ENCODE results near the gene UNC45A.

UNC45A gene

DNA sequence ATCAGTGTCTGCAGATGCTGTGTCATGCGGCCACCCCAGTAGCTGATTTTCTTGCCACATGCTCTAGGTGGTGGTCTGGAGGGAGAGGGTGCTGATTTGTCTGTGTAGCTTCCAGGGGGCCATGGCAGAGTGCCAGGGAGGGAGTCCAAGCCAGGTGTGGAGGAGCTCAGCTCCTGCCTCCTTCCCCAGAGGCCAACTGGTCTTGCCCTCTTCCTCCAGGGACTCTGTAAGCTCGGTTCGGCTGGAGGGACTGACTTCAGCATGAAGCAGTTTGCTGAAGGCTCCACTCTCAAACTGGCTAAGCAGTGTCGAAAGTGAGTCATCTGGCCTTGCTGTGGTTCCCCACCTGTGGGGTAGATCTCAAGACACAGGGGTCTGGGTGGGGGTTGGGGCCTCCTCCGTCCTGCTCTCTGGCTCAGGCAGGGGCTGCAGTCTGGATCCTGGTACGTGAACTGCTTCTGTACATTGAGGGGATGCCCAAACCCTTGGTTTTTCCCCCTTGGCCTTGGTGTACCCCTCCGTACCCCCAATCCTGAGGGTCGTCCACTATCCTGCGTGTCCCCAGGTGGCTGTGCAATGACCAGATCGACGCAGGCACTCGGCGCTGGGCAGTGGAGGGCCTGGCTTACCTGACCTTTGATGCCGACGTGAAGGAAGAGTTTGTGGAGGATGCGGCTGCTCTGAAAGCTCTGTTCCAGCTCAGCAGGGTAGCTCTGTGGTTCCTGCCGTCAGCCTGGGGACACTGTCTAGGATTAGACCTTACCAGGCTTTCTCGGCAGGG is 12.7 kb downstream of the UNC45A start:
- no peak overlapping the region for H3K4me3 Mint-ChIP-seq
- no peaks in the 10 kb centered on the region for H3K4me1 Mint-ChIP-seq
- DNase-seq = no peak
- H3K27ac Mint-ChIP-seq = no peak overlapping the region
- CTCF ChIA-PET = interaction anchor here (1.1 to 3.2 kb wide), 3 partner anchors 13 to 102 kb away, joined by 3 to 16 read pairs (median 5); partner anchors contain the start of genes HDDC3 and UNC45A
- peaks cover 52% of the 10 kb centered on the region for H3K36me3 Mint-ChIP-seq
- H3K9me3 Mint-ChIP-seq = no peaks in the 10 kb centered on the region
- no peaks in the 10 kb centered on the region for H3K27me3 Mint-ChIP-seq

DNA sequence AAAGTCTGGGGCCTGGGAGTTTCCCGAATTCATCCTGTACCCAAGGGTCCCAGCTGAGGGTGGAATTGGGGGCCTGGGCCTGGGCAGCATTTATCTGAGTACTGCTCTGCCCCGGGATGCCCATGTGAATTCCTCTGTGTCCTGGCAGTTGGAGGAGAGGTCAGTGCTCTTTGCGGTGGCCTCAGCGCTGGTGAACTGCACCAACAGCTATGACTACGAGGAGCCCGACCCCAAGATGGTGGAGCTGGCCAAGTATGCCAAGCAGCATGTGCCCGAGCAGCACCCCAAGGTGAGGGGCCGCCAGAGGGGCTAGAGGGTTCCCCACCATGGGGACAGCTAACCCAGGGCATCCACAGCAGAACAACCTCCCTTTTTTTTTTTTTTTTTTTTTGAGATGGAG is 13.4 kb downstream of the UNC45A start:
- H3K36me3 Mint-ChIP-seq = peaks cover 55% of the 10 kb centered on the region
- no peaks in the 10 kb centered on the region for H3K27me3 Mint-ChIP-seq
- no peak overlapping the region for H3K4me3 Mint-ChIP-seq
- DNase-seq = no peak
- peaks cover 2% of the 10 kb centered on the region for H3K4me1 Mint-ChIP-seq
- CTCF ChIA-PET = interaction anchor here (1.1 to 3.2 kb wide), 3 partner anchors 14 to 101 kb away, joined by 3 to 16 read pairs (median 5); partner anchors contain the start of genes HDDC3 and UNC45A
- H3K9me3 Mint-ChIP-seq = no peaks in the 10 kb centered on the region
- no peak overlapping the region for H3K27ac Mint-ChIP-seq

DNA sequence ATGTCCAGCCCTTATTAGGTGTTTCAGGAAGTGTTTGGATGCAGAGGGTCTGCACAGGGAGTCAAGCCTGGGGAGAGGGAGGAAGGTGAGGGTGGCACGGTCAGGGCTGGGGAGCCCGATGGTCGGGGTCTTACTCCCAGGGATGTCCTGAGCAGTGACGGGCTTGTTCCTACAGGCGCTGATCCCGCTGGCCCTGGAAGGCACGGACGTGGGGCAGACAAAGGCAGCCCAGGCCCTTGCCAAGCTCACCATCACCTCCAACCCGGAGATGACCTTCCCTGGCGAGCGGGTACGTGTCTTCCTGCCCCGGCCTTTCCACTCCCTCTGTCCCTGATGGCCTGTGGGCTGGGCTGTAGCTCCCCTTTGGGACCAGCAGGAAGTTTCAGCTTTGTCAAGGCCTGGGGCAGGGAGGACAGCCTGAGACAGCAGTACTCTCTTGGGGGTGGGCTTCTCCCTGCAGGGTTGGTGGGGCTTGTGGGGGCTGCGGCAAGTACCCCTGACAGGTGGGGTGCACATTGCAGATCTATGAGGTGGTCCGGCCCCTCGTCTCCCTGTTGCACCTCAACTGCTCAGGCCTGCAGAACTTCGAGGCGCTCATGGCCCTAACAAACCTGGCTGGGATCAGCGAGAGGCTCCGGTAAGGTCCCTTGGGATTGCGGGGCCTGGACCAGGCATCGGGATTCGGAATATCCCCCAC is 15.0 kb downstream of the UNC45A start:
- Mint-ChIP-seq H3K36me3 (peaks cover 52% of the 10 kb centered on the region), H3K9me3 (no peaks in the 10 kb centered on the region), H3K4me1 (peaks cover 11% of the 10 kb centered on the region), H3K27ac (no peak overlapping the region), H3K4me3 (no peak overlapping the region), H3K27me3 (no peaks in the 10 kb centered on the region)
- CTCF ChIA-PET = interaction anchor here (3.2 kb wide), 1 partner anchor 15 kb away, joined by 16 read pairs; the partner anchor contains the start of gene UNC45A
- no peak for DNase-seq

DNA sequence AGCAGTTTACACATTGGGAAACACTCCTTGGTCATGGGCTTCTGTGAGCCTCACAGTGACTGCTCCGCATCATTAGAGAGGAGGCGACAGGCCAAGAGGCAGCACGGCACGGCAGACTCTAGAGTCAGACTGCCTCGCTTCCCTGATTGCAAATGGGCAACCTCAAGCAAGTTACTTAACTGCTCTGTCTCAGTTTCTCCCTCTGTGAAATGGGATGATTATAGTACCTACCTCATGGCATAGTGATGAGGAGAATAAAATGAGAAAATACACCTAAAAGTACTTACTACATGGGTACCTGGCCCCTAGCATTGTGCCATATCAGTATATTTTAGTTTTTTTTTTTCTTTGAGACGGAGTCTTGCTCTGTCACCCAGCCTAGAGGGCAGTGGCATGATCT is 15.6 kb downstream of the UNC45A start:
- CTCF ChIA-PET = no interaction called here
- Mint-ChIP-seq H3K27ac (no peak overlapping the region), H3K4me3 (no peak overlapping the region), H3K27me3 (no peaks in the 10 kb centered on the region), H3K4me1 (peaks cover 12% of the 10 kb centered on the region), H3K9me3 (no peaks in the 10 kb centered on the region), H3K36me3 (peaks cover 50% of the 10 kb centered on the region)
- no peak for DNase-seq

DNA sequence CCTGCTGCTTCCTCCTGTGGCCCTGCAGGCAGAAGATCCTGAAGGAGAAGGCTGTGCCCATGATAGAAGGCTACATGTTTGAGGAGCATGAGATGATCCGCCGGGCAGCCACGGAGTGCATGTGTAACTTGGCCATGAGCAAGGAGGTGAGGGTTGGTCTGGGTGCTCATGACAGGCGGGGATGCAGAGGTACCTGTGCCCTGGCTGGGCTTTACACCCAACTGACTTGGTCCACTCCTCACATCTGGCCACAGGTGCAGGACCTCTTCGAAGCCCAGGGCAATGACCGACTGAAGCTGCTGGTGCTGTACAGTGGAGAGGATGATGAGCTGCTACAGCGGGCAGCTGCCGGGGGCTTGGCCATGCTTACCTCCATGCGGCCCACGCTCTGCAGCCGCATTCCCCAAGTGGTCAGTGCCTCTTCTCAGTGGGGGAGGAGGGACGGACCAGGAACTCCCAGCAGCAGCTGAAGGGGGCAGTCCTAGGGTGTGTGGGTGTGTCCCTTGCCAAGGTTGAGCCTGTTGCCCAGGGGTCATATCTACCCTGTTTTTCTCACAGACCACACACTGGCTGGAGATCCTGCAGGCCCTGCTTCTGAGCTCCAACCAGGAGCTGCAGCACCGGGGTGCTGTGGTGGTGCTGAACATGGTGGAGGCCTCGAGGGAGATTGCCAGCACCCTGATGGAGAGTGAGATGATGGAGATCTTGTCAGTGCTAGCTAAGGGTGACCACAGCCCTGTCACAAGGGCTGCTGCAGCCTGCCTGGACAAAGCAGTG is 18.0 kb downstream of the UNC45A start:
- H3K36me3 Mint-ChIP-seq = peaks cover 41% of the 10 kb centered on the region

DNA sequence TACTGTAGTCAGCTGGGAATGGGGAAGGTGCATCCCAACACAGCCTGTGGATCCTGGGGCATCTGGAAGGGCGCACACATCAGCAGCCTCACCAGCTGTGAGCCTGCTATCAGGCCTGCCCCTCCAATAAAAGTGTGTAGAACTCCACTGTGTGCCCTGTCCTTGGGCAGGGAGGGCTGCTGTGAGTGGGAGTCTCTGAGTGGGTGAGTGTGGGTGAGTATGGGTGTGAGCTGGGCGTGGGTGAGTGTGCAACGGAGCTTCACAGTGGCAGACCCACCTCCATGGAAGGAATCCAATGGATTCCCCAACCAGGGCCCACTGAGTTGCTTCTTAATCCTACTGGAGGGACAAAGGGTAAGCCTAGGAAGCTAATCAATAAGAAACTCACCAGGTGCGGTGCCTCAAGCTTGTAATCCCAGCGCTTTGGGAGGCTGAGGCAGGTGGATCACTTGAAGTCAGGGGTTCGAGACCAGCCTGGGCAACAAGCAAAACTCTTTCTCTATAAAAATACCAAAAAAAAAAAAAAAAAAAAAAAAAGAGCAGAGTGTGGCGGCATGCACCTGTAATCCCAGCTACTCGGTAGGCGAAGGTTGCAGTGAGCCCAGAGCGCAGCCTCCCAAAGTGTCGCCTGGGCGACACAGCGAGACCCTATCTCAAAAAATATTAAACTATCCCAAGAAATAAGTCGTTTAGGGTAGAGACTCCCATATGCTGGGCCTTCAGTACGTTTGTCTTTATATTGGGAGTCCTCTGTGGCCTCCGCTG is 19.0 kb downstream of the UNC45A start:
- H3K36me3 Mint-ChIP-seq = peaks cover 34% of the 10 kb centered on the region
- no peak for DNase-seq
- H3K4me3 Mint-ChIP-seq = peak overlapping the region; percentile 85
- H3K9me3 Mint-ChIP-seq = no peaks in the 10 kb centered on the region
- H3K27me3 Mint-ChIP-seq = no peaks in the 10 kb centered on the region
- CTCF ChIA-PET = interaction anchor here (5.5 to 6.9 kb wide), 2 partner anchors 20 to 95 kb away, joined by 44 to 77 read pairs; partner anchors contain the start of genes HDDC3 and UNC45A
- peak overlapping the region; percentile 96 for H3K27ac Mint-ChIP-seq
- peaks cover 27% of the 10 kb centered on the region for H3K4me1 Mint-ChIP-seq

More for the DNA sequence above, 18.0 kb downstream of the UNC45A start:
- H3K4me3 Mint-ChIP-seq = no peak overlapping the region
- DNase-seq = no peak
- H3K9me3 Mint-ChIP-seq = no peaks in the 10 kb centered on the region
- H3K27ac Mint-ChIP-seq = peak overlapping the region; percentile 29
- CTCF ChIA-PET = interaction anchor here (6.9 kb wide), 1 partner anchor 19 kb away, joined by 77 read pairs; the partner anchor contains the start of genes HDDC3 and UNC45A
- peaks cover 27% of the 10 kb centered on the region for H3K4me1 Mint-ChIP-seq
- H3K27me3 Mint-ChIP-seq = no peaks in the 10 kb centered on the region

DNA sequence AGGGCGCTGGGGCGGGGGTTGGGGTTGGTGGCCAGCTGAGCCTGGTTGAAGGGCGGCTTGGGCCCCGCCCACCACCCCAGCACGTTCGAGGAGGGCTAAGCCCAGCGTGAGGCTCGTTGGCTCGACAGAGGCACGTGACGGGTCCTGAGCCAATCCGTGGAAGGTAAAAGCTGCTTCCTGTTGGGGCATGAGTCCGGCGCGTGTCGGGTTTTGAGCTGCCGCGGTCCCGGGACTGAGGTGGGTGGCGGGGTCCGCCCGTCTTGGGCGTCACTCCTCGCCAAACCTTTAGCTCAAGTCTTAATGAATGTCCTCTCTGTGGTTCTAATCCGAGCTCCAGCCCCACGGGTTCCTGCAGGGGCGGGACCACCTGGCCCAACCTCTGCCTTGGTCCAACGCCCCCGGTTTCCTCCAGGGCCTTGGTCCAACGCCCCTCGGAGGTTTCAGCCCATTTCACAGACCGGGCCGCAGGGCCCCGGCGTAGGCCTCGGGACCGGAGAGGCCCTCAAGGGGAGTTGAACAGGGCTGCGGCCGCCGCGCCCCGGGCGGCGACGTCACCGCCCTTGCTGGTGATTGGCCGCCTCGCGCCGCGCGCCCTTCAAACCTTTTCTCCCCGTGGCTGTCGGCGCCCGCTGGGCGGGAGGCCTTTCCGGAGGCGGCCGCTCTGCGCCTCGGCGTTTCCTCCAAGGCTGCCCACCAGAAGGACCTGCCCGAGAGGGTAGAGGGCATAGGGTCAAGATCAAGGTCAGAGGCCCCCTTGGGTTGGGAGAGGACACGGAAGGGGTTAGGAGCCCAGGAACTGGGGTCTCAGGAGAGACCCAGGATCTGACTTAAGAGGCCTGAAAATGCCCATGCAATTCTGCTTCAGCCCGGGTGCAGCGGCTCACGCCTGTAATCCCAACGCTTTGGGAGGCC is 19.9 kb downstream of the UNC45A start, which contains the start of gene RCCD1:
RCCD1 (plus strand) TSS at position 173 of the 912 bp plus-strand sequence. CDS start 1,851 bp downstream, outside the sequence.
- Mint-ChIP-seq H3K27me3 (no peaks in the 10 kb centered on the region), H3K36me3 (peaks cover 38% of the 10 kb centered on the region), H3K9me3 (no peaks in the 10 kb centered on the region), H3K4me3 (peak within 1 kb of the TSS; percentile 85), H3K27ac (peak within 1 kb of the TSS; percentile 96), H3K4me1 (peaks cover 27% of the 10 kb centered on the region)
- CTCF ChIA-PET = interaction anchor here (0.6 to 6.9 kb wide), 10 partner anchors 11 to 1863 kb away, joined by 3 to 77 read pairs (median 7); partner anchors contain the start of genes HDDC3 and UNC45A
- DNase-seq = peak; percentile 96

DNA sequence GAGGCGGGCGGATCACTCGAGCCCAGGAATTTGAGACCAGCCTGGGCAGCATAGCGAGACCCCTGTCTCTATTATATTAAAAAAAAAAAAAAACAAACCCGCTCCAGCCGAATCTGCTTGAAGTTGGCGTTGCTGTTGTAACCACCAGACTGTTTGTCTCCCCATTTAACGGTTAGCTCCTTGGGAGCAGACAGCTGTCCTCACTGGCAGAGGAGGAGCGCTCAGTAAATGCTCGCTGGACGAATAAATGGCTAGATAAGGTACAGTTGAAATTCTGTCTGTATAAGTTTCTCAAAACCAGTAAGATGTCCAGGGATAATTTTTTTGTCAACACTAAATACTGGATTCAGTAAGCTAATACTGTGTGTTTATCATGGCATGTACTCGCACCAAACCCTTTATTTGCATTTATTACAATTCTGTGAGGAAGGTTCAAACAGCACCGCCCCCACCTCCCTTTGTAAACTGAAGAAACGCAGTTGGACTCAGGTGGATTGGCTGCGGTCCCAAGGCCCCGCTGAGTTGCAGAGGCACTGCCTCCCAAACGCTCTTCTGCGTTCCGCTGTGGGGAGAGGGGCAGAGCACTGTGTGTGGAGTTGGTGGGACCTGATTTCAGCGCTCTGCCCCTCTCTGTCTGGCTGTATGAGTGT is 20.7 kb downstream of the UNC45A start:
- H3K4me1 Mint-ChIP-seq = peaks cover 27% of the 10 kb centered on the region
- no peaks in the 10 kb centered on the region for H3K27me3 Mint-ChIP-seq
- H3K9me3 Mint-ChIP-seq = no peaks in the 10 kb centered on the region
- DNase-seq = no peak
- peak overlapping the region; percentile 96 for H3K27ac Mint-ChIP-seq
- CTCF ChIA-PET = interaction anchor here (0.5 to 6.9 kb wide), 20 partner anchors 11 to 316 kb away, joined by 3 to 77 read pairs (median 6); partner anchors contain the start of genes HDDC3, UNC45A and VPS33B
- H3K4me3 Mint-ChIP-seq = peak overlapping the region; percentile 85
- H3K36me3 Mint-ChIP-seq = peaks cover 41% of the 10 kb centered on the region

DNA sequence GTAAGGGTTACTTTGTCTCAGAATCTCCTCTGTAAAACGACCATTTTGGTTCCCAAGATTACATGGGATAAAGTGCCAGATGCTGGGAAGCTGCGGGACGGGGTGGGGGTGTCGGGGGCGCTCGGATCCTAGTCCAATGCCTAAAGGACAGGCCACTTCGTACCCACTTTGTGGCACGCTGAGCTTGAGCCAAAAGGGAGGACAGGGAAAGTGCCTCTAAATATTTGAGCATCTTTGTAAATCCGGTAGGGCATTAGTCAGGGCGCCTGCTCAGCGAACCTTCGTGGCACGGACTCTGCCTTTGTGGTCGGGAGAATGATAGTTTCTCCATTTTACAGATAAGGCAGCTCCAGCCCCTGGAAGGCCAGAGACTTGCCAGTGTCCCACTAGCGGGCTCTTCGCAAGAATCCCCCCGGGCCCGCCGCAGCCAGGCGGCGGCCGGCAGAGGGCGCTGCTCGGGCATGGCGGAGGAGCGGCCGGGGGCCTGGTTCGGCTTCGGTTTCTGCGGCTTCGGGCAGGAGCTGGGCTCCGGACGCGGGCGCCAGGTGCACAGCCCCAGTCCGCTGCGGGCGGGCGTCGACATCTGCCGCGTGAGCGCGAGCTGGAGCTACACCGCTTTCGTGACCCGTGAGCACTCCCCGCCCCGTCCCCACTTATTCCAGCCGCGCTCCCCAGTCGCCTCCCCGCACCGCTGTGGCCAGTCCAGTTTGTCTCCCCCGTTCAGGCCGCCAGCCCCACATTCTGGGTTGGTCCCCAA is 21.4 kb downstream of the UNC45A start:
- DNase-seq = peak; percentile 79
- Mint-ChIP-seq H3K4me1 (peaks cover 27% of the 10 kb centered on the region), H3K4me3 (peak overlapping the region; percentile 85), H3K27me3 (no peaks in the 10 kb centered on the region), H3K36me3 (peaks cover 45% of the 10 kb centered on the region), H3K9me3 (no peaks in the 10 kb centered on the region), H3K27ac (peak overlapping the region; percentile 96)
- CTCF ChIA-PET = interaction anchor here (0.5 to 6.9 kb wide), 23 partner anchors 10 to 315 kb away, joined by 3 to 77 read pairs (median 5); partner anchors contain the start of genes HDDC3, UNC45A and VPS33B

DNA sequence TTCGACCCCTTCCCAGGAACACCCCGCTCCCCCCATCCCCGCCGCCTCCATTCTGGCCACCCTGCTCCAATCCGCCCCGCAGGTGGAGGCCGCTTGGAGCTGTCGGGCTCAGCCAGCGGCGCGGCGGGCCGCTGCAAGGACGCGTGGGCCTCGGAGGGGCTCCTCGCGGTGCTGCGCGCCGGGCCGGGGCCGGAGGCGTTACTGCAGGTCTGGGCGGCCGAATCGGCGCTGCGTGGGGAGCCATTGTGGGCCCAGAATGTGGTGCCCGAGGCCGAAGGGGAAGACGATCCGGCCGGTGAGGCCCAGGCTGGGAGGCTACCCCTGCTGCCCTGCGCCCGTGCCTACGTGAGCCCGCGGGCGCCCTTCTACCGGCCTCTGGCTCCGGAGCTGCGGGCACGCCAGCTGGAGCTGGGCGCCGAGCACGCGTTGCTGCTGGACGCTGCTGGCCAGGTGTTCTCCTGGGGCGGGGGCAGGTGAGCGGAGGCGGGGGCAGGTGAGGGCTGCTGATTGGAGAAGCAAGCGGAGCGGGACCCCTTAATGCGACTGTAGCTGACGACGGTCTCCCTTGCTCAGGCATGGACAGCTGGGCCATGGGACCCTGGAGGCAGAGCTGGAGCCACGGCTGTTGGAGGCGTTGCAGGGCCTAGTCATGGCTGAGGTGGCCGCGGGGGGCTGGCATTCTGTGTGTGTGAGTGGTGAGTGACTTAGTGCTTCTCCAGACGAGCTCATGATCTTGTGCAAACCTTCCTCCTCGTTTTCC is 22.1 kb downstream of the UNC45A start:
- DNase-seq = no peak
- Mint-ChIP-seq H3K9me3 (no peaks in the 10 kb centered on the region), H3K27ac (peak overlapping the region; percentile 67), H3K4me3 (peak overlapping the region; percentile 85), H3K27me3 (no peaks in the 10 kb centered on the region), H3K36me3 (peaks cover 45% of the 10 kb centered on the region), H3K4me1 (peaks cover 27% of the 10 kb centered on the region)
- CTCF ChIA-PET = interaction anchor here (0.7 to 6.9 kb wide), 22 partner anchors 9 to 319 kb away, joined by 3 to 77 read pairs (median 6); partner anchors contain the start of genes HDDC3, MAN2A2, UNC45A and VPS33B

DNA sequence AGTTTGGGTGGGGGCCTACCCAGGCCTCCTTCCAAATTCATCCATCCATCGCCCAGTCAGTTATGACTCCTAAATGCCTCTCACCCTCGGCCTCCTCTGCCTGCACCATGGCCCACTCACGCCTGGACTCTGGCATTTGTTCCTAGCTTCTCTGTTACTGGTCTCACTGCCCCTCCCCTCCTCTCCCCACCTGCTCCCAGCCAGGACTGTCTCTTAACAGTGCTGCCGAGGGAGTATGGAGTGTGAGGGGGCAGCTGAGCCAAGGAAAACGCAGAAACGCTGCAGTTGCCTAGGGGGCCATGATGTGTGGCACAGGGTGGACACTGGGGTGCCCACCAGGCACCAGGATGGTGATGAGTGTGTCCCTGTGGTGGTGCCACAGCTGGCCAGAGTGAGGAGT is 22.7 kb downstream of the UNC45A start:
- CTCF ChIA-PET = interaction anchor here (0.7 to 6.9 kb wide), 12 partner anchors 10 to 320 kb away, joined by 3 to 77 read pairs (median 6); partner anchors contain the start of genes HDDC3, MAN2A2, UNC45A and VPS33B
- no peaks in the 10 kb centered on the region for H3K9me3 Mint-ChIP-seq
- peak overlapping the region; percentile 67 for H3K27ac Mint-ChIP-seq
- peaks cover 46% of the 10 kb centered on the region for H3K36me3 Mint-ChIP-seq
- DNase-seq = no peak
- H3K4me1 Mint-ChIP-seq = peaks cover 27% of the 10 kb centered on the region
- peak overlapping the region; percentile 68 for H3K4me3 Mint-ChIP-seq
- no peaks in the 10 kb centered on the region for H3K27me3 Mint-ChIP-seq
